HTR-8/SVneo (cell line): ENCODE measurements around the gene ANKRD55.
A peak's percentile ranks its signal among the peaks of the same experiment; 100 is the strongest.
"Not testable (repeated sequence)": the region's sequence is repeated elsewhere in the genome, so short reads cannot be mapped to it uniquely, and the experiment has no call there.

ENCODE experiments used
- DNase-seq: peaks from one replicate; pipeline ENCODE4 v3.0.0; 2011; ENCODE audit warnings: low spot score, mixed read lengths; ENCODE audit not compliant: insufficient read length
- FAIRE-seq: peaks from 2 replicates; lab custom pipeline; 2011; peaks lifted over from hg19 to GRCh38; lab: Jason Lieb, UNC

The ANKRD55 gene

DNA sequence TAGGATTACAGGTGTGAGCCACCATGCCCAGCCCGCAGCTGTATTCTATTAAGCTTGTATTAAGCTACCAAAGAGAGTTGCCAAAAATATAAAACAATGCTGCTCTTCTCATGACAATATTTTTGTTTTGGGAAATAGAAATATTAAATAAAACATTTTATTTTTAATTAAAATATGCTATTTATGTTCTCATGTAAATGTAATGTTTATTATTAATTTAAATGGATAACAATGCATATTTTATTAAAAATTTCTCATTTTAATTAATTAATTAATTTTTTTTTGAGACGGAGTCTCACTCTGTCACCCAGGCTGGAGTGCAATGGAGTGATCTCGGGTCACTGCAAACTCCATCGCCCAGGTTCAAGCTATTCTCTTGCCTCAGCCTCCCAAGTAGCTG is 117.5 kb downstream of the ANKRD55 start:
- FAIRE-seq: no peak
- no peak for DNase-seq

DNA sequence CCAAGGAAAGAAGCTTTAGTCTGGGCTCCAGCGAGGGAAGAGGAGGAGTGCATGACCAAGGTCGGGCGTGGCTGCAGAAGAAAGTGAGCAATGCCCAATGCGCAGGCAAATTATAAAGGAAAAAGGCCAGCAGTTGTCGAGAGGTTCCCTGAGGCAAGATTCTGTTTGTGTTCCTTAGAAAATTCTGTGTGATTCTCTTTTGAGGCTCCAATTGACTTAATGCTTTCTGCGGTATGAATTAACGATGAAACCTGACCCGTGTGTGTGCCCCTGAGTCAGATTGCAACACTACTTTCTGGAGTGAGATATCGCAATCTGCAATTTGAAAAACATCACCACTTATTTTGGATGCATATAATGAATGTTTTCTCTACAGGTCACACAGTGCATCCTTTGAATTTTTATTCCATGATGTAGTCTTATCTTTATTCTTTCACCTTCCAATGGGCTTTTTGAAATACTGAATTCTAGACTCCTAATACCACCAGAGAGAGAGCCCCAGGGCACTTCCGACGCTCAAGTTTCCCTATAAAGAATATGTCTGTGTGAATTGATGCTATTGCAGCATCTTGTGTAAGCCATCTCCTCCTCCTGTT is 120.5 kb downstream of the ANKRD55 start:
- DNase-seq (peak; percentile 76), FAIRE-seq (peak; percentile 36)

DNA sequence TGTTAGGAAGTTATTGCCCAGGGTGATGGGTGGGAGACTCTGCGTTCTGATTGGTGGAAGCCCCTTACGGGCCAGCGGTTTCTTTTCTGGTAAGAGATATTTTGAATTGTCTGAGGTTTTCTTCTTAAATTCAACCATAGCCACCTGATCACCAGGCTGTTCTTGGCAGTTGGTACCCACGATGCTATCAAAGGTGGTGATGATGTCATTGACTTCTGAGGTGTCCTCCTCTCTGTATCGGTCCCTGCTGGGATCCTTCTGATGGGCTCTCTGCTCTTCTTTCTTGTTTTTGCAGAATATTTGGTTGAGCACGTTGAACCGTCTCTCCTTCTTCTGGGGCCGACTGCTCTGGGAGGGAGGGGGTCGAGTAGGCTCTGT is 121.7 kb downstream of the ANKRD55 start:
- no peak for DNase-seq
- FAIRE-seq: no peak

DNA sequence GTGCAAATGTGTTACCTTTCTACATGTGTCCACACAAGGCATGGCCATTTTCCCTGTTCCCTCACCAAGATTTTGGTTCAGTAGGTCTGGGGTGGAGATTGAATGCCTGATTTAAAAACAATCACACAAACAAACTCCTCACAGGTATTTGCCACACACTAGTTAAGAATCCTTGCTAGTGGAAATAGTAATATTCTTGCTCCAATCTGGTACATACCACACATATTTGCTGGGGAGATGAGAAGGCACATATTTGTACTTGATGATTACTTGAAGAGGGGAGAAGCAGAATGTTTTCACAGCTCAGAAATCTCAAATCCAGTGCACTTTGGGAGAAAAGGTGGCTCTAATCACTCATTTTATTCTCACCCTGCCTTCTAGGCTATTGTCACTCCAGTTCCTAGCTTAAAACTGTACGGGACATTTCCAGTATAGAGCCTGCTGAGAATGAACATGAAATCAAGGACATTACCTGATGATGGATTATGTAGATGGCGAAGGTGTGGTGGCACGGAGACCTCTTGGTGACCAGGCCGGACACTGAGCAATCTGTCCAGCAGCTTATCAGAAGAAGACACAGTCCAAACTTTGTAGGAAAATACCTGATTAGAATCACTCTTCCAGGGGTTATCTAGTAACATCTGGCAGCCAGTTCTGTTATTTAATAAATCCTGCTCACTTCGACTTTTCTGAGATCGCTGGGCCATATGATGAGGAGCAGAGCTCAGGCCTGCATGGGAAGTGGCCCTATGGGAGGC is 122.3 kb downstream of the ANKRD55 start:
- FAIRE-seq: no peak
- no peak for DNase-seq

DNA sequence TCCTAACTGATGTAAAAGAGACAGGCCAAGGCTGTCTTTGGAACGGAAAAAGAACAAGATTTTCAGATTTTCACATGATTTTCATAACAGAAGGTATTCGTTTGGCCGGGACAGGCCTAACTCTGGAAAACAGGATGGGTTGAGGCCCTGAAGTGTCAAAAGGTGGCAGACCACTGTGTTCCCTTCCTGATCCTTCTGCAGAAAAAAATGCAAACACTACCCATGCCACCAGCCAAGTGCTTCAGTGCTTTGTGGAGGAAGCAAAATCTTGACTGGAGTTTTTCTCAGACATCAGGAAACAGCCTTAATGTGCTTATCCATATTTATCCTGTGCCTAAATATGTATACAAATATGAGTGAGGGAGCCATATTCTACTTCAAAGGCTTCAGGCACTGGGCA is 124.9 kb downstream of the ANKRD55 start:
- no peak for DNase-seq
- no peak for FAIRE-seq

DNA sequence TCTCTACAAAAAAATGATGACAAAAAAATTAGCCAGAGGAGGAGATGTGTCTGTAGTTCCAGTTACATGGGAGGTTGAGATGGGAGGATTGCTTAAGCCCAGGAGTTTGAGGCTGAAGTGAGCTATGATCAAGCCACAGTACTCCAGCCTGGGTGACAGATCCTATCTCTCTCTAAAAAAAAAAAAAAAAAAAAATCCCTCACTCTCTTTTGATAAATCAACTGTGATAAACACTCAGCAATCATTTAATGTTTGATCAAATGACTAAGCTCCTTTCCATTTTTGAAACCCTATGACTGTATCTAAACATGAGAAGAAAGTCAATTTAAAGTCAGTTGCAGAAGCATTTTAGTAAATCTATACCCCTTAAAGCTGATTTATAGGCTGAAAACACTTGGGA is 126.3 kb downstream of the ANKRD55 start:
- no peak for FAIRE-seq
- no peak for DNase-seq

DNA sequence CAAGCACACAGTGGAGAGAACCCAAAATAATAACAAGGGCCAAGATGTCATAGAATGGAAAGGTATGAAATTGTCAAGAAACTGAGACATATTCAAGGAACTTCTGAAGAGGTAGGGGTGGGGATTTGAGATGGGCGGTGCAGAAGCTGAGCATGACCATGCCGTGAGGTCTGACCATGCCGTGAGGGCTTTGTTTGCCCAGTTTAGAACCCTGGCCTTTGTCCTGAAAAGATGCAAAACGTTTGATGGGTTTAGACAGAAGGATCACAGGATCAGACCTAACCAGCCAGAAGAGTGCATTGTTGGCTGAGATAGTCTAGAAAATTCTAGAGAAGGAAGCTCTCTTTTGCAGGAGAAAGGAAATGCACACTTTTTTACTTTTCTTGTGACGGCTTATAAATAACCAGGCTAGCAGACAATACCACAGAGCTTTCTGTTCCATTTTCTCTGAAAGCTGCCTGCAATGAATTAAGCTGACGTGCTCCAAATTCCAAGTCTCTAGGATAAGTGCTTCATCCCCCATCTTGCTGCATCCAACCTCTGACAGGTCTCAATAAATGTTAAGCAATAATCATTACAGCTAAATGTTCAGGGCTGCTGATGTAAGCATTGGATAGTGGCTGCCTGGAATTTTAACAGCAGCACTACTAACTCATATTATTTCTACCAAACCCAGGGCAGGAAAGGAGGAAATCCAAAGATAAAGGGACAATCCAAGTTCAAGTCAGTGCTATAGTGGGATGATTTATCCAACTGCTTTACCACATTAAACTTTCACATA is 127.4 kb downstream of the ANKRD55 start:
- FAIRE-seq: no peak

DNA sequence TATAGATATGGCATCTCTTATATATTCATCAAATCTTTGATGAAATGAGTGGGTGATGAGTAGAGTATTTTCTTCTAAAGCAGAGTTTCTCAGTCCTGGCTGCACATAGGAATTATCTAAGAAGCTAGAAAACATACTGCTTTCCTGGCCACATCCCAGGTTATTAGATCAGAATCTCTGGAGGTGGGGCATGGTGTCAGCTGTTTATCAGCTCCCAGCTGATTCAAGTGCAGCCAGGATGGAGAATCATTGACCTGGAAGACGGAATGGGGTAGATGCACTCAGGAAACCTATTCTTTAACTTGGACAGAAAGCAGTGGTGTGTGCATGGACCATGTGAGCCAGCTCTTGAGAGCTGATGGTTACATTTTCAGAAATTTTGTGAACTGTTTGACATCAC is 130.2 kb downstream of the ANKRD55 start:
- DNase-seq (no peak), FAIRE-seq (no peak)

More for the DNA sequence above, 127.4 kb downstream of the ANKRD55 start:
- DNase-seq: no peak

DNA sequence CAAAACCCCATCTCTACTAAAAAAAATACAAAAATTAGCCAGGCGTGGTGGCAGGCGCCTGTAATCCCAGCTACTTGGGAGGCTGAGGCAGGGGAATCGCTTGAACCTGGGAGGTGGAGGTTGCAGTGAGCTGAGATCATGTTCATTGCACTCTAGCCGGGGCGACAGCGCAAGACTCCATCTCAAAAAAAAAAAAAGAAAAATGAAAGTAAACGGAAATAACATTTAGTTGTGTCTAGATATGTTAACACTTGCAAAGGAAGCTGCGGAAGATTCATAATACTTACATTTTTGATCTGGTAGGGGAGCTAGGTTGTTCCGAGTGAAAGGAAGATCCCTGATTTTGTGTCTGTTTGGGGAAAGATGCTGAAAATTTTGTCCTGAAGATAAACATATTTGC is 130.9 kb downstream of the ANKRD55 start:
- not testable (repeated sequence) for DNase-seq, FAIRE-seq

DNA sequence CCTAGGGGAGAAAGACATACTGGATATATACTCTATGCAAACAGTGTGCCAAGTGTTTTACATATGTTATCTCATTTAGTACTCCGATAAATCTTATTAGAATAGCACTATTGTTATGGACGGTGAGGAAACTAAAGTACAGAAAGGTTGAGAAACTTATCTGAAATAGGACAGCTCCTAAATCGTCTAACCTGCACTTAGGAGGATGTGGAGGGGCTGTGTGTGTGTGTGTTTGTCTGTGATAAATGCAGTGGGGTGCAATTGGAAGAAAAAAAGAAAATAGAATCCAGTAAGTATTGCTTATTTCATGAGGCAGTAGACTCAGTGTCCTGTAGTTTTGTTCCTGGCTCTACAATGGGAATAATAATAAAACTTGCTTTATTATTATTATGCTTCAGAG is 131.9 kb downstream of the ANKRD55 start:
- DNase-seq (no peak), FAIRE-seq (no peak)

DNA sequence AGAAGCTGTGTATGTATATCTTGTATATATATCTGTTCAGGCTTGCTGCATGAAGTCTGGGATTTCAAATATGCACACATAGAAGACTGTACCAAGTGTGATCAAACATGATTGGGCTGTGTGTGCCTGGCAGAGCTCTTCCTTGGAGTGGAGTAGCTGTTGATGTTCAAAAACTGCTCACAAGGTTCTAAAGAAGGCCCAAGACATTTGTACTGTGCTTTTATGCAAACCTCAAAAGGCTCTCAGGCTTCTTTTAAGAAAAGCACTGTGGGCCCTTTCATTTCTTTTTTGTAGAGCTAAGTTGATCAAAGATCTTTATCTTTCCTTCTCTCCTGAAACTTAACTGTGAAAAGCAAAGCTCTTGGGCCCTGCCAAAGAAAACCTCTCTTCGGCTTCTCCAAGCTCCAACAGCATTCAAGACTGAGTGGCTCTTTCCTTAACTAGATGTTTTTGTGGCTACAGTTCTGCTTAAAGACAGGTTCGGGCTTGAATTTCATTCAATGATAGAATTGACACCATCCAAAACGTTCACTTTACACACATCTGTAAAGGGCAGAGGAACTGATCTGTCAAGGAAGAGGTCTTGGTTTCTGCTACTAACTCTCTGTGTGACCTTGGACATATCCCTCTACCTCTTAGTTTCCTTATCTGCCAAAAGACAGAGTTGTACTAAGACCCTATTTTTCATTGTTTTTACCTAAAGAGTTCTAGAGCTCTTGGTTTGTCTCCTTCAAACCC is 132.5 kb downstream of the ANKRD55 start:
- no peak for DNase-seq
- FAIRE-seq: no peak

DNA sequence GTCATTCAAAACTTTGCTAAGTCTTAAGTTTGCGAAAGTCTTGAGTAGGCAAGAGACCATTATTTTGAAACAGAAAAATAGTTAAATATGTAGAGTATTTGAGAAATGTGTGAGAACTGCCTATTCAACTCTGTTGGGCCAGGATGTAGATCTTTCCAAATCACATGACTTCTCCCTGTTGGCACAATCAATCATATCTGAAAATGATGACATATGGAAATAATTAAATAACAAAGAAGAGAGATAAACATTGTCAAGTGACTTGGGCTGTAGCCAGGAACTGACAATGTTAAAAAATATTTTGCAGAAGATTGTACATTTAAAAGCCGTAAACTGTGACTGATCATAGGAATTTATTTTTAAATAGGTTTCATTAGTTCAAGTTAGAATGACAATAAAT is 133.8 kb downstream of the ANKRD55 start:
- FAIRE-seq: no peak
- peak; percentile 63 for DNase-seq

DNA sequence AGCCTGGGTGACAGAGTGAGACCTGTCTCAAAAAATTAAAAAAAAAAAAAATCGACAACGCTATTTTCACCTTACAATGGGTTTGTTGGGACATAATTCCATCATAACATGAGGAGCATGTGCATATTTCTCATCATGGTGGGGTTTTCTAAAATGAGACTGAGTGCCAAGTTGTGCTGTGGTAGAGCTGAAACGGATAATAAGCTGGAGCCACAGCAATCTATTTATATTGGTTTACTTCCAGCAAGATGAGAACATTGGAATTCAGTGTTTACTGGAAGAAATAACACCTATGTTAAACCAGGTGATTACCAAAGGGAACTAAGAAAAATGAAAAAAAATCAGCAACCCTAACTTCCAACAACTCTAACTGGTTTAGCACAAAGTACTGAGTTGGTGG is 136.1 kb downstream of the ANKRD55 start:
- no peak for DNase-seq
- no peak for FAIRE-seq

DNA sequence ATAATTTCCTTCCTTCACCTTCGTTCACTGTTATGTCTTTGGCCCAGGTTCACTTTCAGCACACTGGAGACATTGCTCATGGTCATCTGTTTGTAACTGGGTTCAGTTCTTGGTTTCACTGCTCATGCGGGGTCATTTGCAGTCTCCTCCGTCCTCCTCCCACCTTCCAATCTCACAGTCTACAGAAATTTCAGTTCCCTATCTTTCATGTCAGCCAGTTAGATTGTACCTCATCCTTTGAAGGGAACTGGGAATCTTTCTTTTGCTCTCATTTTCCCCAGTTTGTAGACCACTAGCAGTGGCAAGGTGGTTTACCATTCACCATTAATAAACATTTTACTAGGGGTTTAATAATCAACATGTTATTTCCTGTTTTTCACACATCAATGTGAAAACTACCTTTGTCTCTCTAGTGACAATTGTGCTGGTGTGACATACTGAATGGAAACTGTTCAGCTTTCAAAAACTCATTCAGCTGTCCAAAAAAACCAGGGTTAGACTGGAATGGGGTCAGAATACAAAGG is 137.5 kb downstream of the ANKRD55 start:
- DNase-seq (no peak), FAIRE-seq (no peak)

DNA sequence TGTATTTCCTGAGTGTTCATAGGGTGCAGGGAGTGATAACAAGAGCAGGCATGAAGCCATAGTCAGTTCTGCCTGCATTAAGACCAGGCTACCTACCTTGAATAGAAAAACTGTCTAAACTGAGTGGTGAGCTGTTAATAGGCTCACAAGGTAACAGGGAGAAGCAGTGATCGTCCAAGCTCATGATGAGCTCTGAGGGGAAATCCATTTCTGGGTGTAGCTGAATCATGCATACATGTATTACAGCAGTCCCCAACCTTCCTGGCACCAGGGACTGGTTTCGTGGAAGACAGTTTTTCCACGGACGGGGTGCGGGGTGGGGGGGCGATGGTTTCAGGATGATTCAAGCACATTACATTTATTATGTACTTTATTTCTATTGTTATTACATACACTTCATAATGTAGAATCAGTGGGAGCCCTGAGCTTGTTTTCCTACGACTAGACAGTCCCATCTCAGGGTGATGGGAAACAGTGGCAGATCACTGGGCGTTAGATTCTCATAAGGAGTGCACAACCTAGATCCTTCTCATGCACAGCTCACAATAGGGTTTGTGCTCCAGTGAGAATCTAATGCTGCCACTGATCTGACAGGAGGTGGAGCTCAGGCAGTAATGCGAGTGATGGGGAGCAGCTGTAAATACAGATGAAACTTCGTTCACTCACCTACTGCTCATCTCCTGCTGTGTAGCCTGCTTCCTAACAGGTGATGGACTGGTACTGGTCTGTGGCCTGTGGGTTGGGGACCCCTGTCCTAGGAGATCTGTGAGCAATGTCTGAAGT is 138.4 kb downstream of the ANKRD55 start:
- FAIRE-seq (no peak), DNase-seq (no peak)

DNA sequence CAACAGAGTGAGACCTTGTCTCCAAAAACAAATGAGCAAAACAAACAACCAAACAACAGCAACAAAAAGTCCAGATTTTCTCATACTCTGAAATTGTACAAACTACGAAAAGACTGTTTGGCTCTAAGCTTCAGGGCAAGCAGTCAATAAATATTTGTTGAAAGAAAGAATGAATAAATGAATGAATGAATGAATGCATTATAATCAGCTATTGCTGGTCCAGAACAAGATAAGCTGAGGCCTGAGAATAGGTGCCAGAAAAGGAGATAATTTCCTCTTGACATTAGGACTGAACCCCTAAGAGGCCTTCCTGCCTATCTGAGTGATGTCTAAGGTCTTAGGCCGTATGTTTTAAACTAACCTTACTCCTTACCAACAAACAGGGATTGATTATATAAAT is 139.2 kb downstream of the ANKRD55 start:
- DNase-seq (no peak), FAIRE-seq (no peak)

DNA sequence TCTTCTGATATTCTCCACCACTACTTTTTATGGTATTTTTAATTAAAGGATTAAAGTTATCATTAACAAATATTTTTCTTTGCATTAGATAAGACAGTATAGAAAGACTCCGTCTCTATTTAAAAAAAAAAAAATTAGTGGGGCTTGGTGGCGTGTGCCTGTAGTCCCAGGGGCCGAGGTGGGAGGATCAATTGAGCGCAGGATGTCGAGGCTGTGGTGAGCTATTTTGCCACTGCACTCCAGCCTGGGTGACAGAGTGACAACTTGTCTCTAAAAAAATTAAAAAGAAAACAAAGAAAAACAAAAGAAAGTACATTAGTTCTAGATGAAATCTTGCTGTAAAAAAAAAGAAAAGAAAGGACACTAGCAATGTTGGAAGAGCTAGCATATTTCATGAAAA is 141.0 kb downstream of the ANKRD55 start:
- FAIRE-seq: no peak

DNA sequence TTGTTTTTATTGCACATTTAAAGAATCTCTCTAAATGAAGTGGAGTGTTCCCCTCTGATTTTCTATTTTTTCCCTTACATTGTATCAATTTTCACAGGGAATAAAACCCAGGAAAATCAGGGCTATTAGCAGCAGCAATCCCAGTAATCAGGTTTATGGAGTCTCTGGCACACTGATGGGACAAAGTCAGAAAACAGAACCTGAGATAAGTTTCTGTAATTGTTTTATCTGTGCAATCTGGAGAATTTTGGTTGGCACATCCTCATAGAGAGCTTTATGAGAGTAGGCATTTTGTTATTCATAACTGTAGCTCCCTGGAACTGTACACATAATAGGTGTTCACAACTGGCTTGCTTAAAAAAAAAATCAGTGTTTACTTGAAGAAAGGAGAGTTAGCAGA is 141.5 kb downstream of the ANKRD55 start:
- no peak for FAIRE-seq

More for the DNA sequence above, 141.0 kb downstream of the ANKRD55 start:
- DNase-seq: no peak

DNA sequence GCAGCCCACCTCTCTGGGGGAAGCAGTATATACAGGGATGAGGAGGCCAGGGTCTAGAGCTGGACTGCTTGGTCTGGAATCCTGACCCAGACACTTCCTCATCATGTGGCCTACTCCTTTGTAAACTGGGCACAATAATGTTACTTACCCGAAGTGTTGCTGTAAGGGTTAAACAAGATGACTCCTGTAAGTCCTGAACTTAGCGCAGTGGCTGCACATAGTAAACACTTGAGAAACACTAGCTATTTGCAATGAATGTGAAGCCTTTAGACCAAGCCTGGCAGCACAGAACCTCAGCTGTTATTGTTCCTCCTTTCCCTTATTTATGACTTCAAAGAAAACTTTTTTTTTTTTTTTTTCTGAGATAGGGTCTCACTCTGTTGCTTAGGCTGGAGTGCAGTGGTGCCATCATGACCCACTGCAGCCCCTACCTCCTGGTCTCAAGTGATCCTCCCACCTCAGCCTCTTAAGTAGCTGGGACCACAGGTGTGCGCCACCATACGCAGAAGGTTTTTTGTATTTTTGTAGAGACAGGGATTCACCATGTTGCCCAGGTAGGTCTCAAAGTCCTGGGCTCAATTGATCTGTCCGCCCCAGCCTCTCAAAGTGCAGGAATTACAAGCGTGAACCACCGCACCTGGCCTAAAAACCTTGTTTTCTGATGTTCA is 142.2 kb downstream of the ANKRD55 start:
- DNase-seq (no peak), FAIRE-seq (no peak)

More for the DNA sequence above, 141.5 kb downstream of the ANKRD55 start:
- DNase-seq: no peak
